Measurements from ENCODE around the gene ALS2CL. TPM values are rescaled to one million over a fixed set of nuclear protein-coding genes. Genes with fewer than 3 reads are reported as not detected.
A peak's percentile ranks its signal among the peaks of the same experiment; 100 is the strongest.

The ALS2CL gene
- total RNA-seq, 1 donor from 2014 or later: 6.2 TPM

DNA sequence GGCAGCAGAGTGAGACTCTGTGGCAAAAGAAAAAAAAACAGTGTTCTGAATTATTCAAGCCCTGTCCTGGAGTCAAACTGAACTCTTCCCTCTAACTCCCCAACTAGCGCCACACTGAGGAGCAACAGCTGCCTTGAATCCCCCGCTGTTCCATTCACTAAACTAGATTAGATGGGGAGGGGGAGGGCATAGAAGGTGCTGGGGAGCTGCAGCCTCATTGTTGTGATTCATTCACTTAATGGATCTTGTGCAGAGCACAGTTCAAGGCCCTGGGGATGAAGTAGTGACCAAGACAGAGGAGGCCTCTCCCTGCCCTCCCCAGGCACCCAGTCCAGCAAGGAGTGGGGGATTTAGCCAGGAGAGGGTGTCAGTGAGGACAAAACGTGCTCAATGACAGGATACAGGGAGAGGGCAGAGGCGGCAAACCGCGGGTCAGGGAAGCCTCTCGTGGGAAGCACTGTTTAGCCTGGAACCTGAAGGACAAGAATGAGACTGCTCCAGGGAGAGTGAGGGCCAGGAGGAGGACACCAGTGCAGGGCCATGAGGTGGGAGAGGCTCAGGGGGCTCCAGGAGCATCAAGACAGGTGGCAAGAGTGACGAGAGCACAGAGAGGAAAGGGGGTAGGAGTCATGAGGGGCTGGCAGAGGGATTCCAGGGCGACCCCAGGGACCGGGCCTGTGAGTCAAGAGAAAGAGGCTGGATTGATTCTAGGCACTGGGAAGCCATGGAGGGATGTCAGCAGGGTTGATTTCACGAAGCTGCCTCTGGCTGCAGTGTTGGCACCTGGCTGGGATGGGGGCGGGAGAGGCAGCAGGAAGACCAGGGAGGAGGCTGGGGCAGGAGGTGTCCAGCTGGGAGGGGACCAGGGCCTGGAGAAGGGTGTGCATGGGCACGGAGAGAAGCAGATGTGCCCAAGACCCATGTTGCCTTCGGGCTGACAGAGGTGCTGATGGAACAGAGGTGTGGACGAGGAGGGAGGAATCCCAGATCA, 31.4 kb downstream of the ALS2CL start:
- no peaks in the 10 kb centered on the region for H3K36me3 Mint-ChIP-seq
- peaks cover 36% of the 10 kb centered on the region for H3K4me1 Mint-ChIP-seq
- H3K27ac Mint-ChIP-seq: no peak overlapping the region
- no peak overlapping the region for H3K4me3 Mint-ChIP-seq
- H3K27me3 Mint-ChIP-seq (ENCODE audit: low read depth): no peaks in the 10 kb centered on the region
- TF ChIP-seq, protein P1, sequence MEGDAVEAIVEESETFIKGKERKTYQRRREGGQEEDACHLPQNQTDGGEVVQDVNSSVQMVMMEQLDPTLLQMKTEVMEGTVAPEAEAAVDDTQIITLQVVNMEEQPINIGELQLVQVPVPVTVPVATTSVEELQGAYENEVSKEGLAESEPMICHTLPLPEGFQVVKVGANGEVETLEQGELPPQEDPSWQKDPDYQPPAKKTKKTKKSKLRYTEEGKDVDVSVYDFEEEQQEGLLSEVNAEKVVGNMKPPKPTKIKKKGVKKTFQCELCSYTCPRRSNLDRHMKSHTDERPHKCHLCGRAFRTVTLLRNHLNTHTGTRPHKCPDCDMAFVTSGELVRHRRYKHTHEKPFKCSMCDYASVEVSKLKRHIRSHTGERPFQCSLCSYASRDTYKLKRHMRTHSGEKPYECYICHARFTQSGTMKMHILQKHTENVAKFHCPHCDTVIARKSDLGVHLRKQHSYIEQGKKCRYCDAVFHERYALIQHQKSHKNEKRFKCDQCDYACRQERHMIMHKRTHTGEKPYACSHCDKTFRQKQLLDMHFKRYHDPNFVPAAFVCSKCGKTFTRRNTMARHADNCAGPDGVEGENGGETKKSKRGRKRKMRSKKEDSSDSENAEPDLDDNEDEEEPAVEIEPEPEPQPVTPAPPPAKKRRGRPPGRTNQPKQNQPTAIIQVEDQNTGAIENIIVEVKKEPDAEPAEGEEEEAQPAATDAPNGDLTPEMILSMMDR (IDR thresholded peaks at IDR 0.05; ENCODE audit: unreplicated experiment): no peak
- H3K9me3 Mint-ChIP-seq: no peaks in the 10 kb centered on the region
- DNase-seq (ENCODE audit: low spot score in 2 of 2, unreplicated experiment in 2 of 2): peak in 1 of 2 experiments; percentile 30

DNA sequence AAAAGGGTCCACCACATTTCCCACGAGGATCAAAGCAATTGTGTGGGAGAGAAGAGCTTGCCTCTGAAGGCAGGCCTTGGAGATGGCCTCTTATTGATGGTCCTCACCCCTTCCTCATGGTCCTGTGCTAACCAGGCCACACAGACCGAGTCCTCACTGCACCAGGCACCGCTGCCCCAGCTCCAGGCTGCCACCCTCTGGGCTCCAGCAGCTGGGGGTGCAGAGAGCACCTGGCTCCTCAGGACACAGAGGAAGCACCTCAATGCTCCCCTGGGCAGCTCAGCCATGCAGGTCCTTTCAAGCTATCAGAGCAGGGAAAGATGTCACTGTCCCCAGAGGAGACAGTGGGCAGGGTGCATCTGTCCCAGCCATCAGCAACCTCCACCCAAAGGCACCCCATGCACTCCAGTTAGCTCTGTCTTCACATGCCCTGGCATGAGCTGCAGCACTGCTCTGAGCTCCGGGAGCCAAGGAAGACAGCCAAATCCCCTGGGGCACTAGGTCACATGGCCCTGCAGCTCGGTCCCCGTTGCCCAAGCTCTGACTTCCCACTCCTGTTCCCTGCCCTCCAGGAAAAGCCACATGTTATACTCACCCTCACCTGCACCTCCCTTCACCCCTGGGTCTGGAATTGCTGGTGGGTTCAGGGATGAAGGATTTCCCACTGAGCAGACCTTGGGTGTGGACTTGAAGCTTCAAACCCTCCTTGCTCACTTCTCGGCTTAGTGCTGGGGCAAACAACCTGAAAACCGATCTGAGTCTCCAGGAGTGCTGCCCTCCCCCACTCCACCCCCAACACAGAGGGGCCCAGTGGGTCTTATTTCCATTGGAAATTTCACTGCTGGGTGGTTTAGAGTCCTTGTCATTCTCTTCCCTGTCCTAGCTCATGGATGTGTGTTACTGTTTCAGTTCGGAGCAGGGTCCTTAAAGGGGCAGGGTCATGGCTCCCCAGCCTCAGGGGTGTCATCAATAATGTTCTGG, 32.6 kb downstream of the ALS2CL start:
- TF ChIP-seq, protein P1 (IDR thresholded peaks at IDR 0.05; ENCODE audit: unreplicated experiment): no peak
- Mint-ChIP-seq H3K9me3 (no peaks in the 10 kb centered on the region), H3K4me1 (peaks cover 36% of the 10 kb centered on the region), H3K36me3 (no peaks in the 10 kb centered on the region), H3K27me3 (ENCODE audit: low read depth) (peaks cover under 1% of the 10 kb centered on the region), H3K4me3 (no peak overlapping the region), H3K27ac (no peak overlapping the region)
- DNase-seq (ENCODE audit: low spot score in 2 of 2, unreplicated experiment in 2 of 2): peak in 1 of 2 experiments; percentile 44

DNA sequence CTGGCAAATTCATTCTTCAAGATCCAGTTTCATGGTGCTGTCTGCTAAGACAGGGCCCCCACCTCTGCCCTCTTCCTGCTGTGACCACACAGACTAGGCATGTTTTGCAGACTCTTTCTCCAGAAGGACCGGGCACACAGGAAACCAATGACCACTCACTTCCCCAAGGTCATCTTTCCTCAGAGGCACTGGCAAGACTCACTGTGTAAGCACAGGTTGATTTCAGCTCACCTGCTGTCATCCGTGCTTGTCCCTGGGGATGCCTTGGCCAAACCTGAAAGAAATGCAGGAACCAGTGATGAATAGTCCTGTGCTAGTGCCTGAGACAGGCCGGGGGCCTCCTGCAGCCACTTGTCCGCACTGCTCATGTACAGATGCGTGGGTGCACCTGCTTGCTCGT, 33.5 kb downstream of the ALS2CL start:
- Mint-ChIP-seq H3K4me1 (peaks cover 36% of the 10 kb centered on the region), H3K4me3 (no peak overlapping the region), H3K27me3 (ENCODE audit: low read depth) (peaks cover 7% of the 10 kb centered on the region), H3K9me3 (no peaks in the 10 kb centered on the region), H3K36me3 (no peaks in the 10 kb centered on the region), H3K27ac (no peak overlapping the region)
- no peak for DNase-seq (ENCODE audit: low spot score in 2 of 2, unreplicated experiment in 2 of 2)
- TF ChIP-seq, protein P1 (IDR thresholded peaks at IDR 0.05; ENCODE audit: unreplicated experiment): no peak

DNA sequence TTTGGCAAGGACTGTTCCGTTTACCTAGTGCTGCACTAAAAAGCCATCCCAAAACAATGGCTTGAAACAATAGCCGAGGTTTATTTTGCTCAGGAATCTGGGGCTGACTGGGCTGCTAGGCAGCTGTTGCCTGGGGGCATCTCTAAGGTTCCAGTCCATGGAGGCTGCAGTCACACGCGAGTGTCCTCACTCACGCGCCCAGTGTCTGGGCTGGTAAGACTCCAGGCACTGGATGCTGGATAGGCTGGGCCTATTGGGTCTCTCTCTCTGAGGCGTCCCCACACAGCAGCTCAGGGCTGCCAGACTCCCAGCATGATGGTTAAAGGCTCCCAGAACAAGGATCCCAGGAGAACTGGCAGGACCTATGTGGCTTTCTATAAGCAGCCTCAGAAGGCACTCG, 34.2 kb downstream of the ALS2CL start:
- Mint-ChIP-seq H3K4me1 (peaks cover 36% of the 10 kb centered on the region), H3K36me3 (no peaks in the 10 kb centered on the region), H3K27me3 (ENCODE audit: low read depth) (peaks cover 10% of the 10 kb centered on the region), H3K4me3 (no peak overlapping the region), H3K27ac (no peak overlapping the region), H3K9me3 (no peaks in the 10 kb centered on the region)
- no peak for DNase-seq (ENCODE audit: low spot score in 2 of 2, unreplicated experiment in 2 of 2)
- TF ChIP-seq, protein P1 (IDR thresholded peaks at IDR 0.05; ENCODE audit: unreplicated experiment): no peak

DNA sequence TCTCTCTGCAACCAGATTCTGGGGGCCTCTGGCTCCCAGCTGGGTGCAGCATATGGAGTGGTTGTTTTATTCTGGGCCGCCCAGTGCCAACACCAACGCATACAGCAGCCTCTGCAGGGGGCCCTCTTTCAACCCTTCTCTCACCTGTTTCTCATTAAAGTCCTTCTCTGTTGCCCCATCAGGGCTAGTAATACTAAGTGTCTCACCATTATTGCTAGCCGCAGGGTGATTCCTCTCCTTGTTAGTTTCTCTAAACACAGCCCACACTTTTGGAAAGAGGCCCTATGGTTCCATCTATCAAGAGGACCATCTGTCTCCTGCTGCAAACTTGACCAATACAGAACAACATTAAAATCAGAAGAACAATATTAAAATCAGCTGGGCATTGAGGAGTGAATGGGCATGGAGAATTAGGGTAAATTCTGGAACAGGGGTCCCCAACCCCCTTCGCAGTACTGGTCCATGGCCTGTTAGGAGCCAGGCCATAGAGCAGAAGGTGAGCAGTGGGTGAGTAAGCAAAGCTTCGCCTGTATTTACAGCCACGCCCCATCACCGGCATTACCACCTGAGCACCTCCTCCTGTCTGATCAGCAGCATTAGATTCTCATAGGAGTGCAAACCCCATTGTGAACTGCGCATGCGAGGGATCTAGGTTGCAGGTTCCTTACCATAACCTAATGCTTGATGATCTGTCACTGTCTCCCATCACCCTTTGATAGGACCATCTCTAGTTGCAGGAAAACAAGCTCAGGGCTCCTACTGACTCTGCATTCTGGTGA, 36.5 kb downstream of the ALS2CL start:
- TF ChIP-seq, protein P1 (IDR thresholded peaks at IDR 0.05; ENCODE audit: unreplicated experiment): no peak
- H3K4me1 Mint-ChIP-seq: peaks cover 14% of the 10 kb centered on the region
- H3K27ac Mint-ChIP-seq: no peak overlapping the region
- peaks cover 7% of the 10 kb centered on the region for H3K9me3 Mint-ChIP-seq
- H3K36me3 Mint-ChIP-seq: no peaks in the 10 kb centered on the region
- H3K27me3 Mint-ChIP-seq (ENCODE audit: low read depth): peaks cover 10% of the 10 kb centered on the region
- DNase-seq (ENCODE audit: low spot score in 2 of 2, unreplicated experiment in 2 of 2): no peak
- H3K4me3 Mint-ChIP-seq: no peak overlapping the region

Measured in mesothelial cell of epicardium (in vitro differentiated cells).